ENCODE results near the gene DCAF5.
A peak's percentile ranks its signal among the peaks of the same experiment; 100 is the strongest.
"Not testable (repeated sequence)": the region's sequence is repeated elsewhere in the genome, so short reads cannot be mapped to it uniquely, and the experiment has no call there.

Gene DCAF5, protein sequence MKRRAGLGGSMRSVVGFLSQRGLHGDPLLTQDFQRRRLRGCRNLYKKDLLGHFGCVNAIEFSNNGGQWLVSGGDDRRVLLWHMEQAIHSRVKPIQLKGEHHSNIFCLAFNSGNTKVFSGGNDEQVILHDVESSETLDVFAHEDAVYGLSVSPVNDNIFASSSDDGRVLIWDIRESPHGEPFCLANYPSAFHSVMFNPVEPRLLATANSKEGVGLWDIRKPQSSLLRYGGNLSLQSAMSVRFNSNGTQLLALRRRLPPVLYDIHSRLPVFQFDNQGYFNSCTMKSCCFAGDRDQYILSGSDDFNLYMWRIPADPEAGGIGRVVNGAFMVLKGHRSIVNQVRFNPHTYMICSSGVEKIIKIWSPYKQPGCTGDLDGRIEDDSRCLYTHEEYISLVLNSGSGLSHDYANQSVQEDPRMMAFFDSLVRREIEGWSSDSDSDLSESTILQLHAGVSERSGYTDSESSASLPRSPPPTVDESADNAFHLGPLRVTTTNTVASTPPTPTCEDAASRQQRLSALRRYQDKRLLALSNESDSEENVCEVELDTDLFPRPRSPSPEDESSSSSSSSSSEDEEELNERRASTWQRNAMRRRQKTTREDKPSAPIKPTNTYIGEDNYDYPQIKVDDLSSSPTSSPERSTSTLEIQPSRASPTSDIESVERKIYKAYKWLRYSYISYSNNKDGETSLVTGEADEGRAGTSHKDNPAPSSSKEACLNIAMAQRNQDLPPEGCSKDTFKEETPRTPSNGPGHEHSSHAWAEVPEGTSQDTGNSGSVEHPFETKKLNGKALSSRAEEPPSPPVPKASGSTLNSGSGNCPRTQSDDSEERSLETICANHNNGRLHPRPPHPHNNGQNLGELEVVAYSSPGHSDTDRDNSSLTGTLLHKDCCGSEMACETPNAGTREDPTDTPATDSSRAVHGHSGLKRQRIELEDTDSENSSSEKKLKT
- 49.7 to 90.3 (median 79.3) reads per million in 3 experiments for total RNA-seq

DNA sequence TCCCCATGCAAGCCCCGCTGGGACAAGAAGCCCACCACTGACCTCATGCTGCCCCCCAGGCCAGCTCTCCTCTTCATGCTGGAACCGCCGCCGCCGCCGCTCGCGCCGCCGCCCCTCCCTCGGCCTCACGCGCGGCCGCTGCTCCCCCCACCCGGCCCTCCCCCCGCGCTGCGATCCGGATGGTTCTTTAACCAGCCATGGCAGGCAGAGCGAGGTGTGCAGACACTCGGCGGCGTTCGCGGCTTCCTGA lies at the start of gene DCAF5:
TSS of gene DCAF5 (minus strand) at position 218 of the 250 bp plus-strand sequence. CDS start at position 77, 141 bp downstream.
- DNase-seq: no peak

DNA sequence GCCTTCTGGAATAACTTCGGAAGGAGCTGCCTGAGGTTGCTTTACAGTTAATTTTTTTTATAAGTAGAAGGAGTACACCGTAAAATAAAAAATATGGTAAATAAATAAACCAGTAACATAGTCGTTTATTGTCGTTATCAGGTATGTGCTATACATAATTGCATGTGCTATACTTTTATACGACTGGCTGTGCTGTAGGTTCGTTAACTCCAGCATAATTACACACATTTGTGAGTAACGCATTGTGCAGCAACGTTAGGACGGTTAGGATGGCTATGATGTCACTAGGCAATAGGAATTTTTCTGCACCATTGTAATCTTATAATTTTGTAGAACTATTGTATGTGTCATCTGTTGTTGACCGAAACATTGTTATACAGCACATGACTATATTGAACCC lies 46.9 kb upstream of the DCAF5 start:
- DNase-seq: no peak

DNA sequence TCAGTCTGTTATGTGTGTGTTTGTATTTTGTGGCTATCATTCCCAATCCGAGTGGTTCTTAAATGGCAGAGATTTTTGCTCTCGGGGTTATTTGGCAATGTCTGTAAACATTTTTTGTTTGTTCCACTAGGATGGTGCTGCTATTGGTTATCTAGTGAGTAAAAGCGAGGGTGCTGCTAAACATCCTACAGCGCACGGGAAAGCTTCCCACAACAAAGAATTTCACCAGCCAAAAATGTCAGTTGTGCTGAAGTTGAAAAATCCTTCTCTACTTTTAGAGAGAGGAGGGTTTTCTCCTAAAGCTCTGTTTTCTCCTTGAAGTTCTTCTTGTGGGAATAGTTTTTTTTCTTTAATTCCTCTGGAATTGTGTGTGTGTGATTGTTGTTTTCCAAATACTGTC lies 40.8 kb upstream of the DCAF5 start:
- no peak for DNase-seq

DNA sequence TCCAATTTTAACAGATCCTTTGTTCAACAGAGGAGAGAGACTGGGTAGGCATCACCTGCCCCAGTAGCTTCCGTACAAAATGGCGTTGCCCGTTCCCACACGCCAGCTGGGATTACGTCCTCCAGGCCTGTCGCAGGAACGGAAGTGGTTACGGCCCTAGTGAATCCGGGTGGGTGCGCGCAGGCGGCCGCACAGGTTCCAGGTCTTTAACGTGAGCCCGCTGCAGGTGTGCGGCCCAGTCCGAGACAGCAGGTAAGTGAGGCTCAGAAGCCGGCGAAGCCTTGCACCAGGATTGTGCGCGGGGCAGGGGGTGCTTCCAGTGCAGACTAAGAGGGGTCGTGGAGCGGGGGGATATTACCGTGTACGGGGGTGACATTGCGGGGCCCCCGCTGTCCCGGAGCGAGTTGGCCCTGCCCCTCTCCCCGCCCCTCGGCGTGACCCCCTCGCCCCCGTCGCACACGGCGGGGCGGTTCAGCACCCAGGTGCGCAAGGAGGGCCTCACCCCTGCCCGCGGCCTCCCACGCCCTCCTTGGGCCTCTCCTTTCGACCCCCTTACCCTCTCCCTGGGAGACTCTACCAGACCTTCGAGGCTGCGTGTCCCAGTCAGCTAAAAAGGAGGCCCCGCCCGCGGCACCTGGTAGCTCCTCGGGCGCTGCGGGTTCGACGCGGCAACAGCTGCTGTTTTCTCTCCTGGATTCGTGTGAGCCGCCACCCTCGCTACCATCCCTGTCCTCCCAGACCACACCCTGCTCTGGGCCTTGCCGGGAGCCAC lies 38.6 kb upstream of the DCAF5 start, which contains the start of gene EXD2:
TSS of gene EXD2 (plus strand) at position 159 of the 772 bp plus-strand sequence. CDS start 17,973 bp downstream, outside the sequence.
- peak; percentile 56 for DNase-seq

DNA sequence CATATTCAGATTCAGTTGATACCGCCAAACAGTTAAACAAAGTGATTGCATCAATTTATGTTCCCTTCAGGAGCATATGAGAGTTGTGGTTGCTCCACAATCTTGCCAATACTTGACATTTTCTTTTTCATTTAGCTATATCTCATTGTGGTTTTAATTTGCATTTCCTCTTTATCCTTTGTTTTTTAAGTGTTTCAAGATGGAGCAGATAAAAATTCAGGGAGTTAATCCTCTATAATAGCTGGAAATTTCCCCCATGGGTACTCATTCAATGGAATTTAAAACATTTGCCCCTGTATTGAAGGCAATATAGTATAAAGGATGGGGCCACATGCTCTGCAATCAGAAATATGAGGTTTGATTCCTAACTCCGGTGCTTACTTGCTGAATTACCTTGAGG lies 37.3 kb upstream of the DCAF5 start:
- no peak for DNase-seq

DNA sequence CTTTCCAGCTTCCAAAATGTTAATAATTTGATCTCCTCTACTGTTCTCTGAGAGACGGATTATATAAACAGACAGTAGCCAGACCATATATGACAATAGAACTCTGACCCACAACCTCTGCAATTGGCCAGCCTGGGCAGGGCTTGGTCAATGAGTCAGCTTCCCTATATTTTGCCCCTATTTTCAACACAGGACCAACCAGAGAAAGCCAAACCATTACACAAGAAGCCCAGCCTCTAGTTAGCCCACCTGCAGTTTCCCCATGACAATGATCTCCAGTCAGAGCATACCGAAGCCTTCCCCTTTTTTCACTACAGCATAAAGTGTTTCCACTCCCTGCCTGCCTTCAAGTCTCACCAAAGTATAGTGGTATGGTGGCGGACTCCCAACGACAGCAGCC lies 30.8 kb upstream of the DCAF5 start:
- no peak for DNase-seq

DNA sequence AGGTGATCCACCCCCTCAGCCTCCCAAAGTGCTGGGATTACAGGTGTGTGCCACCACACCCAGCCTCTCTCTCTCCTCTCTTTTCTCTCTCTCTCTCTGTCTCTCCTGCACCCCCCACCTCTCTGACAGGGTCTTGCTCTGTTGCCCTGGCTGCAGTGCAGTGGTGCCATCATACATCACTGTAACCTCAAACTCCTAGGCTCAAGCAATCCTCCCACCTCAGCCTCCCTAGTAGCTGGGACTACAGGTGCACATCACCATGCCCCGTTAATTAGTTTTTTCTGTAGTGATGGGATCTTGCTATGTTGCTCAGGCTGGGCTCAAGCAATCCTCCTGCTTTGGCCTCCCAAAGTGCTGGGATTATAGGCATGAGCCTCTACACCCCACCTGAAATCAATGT lies 29.7 kb upstream of the DCAF5 start:
- DNase-seq: not testable (repeated sequence)

DNA sequence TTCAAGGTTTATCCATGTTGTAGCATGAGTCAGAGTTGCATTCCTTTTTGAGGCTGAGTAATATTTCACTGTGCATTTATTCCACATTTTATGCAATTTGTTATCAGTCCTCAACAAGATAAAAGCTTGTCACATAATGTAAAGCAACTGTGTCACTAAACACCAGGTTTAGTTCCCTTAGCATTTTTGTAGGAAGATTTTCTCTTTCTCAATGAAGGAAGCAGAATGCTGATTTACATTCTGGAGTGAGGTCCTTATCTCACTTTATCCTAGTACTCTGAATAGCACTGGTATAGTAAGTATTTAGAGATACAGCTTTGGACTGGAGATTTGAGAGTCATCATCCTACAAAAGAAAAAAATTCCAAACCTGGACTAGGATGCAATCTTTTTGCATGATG lies 28.6 kb upstream of the DCAF5 start:
- no peak for DNase-seq

DNA sequence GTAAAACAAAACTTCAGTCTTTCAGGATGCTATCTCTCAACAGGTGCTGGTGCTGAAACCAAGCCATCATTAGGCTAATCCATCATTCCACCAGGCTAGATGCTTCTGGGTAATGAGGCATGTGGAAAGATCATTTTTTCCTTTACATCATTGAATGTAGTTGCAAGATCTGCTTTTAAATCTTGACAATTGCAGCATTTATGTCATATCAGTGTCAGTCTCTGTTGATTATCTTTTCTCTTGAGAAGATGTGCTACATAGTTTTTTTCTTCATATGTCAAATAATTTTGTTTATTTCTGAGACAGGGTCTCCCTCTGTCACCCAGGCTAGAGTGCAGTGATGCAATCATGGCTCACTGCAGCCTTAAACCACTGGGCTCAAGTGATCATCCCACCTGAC lies 22.2 kb upstream of the DCAF5 start:
- no peak for DNase-seq

DNA sequence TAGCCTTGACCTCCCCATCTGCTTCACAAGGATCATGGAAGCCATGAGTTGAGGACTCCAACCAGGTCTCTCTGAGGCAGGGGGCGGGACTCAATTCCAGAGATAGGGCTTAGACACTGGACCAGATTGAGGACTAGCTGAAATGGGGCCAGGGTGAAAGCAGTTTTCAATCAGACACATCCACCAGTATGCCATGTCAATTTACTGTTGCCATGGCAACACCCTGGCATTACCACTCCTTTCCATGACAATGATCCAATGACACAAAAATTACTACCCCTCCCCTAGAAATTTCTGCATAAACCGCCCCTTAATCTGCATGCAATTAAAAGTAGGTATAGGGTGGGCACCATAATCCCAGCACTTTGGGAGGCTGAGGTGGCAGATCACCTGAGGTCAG lies 18.6 kb upstream of the DCAF5 start:
- no peak for DNase-seq

DNA sequence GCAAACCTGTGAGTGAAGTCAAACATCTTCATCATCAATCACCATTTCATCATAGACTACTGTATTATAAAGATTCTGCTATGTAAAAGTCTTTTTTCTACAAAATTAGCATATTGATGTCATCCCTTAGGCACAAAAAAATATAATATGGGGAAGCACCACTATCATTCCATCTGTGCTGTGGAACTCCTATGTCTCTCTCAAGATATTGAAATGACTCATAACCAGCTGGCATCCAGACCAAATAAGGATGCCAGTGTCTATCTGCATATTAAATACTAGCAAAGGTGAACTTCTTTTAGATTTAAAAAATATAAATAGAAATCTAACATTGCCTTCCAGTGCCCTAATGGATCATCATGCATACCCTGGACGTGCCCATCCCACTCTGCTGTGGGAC lies 17.9 kb upstream of the DCAF5 start:
- DNase-seq: no peak

DNA sequence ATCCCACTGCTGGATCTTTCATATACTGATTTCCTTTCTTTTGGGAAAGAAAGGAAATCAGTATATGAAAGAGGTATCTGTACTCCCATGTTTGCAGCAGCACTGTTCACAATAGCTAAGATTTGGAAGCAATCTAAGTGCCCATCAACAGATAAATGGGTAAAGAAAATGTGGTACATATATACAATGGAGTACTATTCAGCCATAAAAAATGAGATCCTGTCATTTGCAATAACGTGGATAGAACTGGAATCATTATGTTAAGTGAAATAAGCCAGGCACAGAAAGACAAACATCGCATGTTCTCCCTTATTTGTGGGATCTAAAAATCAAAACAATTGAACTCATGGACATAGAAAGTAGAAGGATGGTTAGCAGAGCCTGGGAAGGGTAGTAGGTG lies 12.9 kb upstream of the DCAF5 start:
- not testable (repeated sequence) for DNase-seq

DNA sequence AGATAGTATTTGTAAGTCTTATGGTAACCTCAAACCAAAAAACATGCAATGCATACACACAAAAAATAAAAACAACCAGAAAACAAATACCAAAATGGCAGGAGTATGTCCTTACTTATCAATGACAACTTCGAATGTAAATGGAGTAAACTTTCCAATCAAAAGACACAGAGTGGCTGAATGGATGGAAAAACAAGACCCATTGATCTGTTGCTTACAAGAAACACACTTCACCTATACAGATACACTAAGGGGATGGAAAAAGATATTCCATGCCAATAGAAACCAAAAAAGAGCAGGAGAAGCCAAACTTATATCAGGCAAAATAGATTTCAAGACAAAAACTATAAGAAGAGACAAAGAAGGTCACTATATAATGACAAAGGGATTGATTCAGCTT lies 8.7 kb upstream of the DCAF5 start:
- DNase-seq: no peak

DNA sequence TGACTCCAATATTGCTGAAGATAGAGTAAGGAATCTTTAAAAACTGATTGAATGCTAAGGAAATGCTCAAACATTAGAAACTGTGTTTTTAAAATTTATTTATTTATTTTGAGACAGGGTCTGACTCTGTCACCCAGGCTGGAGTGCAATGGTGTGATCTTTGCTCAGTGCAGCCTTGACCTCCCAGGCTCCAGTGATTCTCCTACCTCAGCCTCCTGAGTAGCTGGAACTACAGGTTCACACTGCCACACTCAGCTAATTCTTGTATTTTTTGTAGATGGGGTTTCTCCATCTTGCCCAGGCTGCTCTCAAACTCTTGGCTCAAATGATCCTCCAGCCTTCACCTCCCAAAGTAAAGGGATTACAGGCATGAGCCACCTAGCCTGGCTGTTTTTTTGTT lies 3.3 kb upstream of the DCAF5 start:
- DNase-seq: no peak

DNA sequence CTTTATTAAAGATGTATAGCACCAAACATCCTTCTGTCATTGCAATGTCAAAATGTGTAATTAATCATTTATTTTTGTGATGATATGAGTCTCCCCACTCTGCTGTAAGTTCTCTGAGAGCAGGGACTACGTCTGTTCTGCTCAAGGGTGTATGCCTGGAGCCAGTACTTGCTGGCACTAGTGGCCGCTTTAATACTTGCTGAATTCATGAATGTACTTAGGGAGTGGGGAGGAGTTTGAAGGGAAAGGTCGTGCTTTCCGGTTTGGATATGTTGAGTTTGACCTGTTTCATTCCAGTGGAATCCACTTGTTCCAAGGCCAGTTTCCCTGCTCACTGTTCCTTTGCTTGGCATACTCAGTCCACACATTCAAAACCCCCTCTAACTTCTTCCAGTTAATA lies 1.9 kb upstream of the DCAF5 start:
- no peak for DNase-seq

DNA sequence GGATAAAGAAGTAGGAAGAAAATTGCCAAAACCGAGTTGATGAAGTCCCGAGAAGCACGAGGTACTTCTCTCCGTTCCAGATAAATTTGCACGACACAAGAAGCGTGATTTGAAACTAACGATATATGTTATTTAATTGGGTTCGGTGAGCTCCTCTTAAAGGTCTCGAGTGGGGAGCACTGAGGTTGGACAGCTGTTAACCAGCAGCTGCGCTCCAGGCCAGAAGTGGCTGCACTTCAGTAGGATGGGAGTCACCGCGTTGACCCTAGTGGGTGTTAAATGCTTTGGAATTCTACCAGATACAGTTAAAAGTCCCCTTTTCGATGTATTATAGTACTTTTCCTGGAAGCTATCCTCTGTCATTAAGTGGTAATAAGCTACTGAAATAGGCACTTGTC lies 953 bp upstream of the DCAF5 start:
- no peak for DNase-seq

DNA sequence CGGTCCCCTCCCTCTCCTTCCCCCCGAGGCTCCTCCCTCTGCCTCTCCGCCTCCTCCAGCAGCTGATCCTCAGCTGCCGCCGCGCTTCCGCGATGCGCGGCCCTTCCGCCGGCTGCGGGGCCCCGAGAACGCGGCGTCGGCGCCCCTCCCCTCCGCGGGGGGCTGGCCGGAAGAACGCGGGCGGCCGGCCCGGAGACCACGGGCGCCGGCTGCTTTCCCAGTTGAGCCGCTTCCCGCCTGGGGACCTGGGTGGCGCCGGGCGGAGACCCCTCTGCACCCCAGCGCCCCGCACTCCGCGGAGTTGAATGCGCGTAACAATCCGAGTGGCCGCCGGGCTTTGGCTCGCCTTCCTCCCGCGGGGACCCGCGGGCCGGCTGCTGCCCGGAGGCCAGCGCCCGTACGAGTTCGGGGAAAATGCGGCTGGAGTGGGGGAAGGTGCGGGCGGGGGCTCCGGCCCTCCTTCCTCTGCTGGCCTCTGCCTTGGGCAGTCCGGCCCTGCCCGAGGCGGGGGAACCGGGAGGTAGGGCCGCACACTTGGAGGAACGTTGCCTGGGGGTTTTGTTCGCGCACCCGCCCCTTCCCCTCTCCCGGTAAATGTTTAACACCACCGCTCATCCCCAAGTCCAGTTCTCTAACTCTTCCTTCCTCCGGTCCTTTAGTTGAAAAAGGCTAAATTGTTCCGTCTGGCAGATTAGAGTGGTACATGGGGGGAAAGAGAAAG lies 393 bp upstream of the DCAF5 start:
- DNase-seq: peak; percentile 93

DNA sequence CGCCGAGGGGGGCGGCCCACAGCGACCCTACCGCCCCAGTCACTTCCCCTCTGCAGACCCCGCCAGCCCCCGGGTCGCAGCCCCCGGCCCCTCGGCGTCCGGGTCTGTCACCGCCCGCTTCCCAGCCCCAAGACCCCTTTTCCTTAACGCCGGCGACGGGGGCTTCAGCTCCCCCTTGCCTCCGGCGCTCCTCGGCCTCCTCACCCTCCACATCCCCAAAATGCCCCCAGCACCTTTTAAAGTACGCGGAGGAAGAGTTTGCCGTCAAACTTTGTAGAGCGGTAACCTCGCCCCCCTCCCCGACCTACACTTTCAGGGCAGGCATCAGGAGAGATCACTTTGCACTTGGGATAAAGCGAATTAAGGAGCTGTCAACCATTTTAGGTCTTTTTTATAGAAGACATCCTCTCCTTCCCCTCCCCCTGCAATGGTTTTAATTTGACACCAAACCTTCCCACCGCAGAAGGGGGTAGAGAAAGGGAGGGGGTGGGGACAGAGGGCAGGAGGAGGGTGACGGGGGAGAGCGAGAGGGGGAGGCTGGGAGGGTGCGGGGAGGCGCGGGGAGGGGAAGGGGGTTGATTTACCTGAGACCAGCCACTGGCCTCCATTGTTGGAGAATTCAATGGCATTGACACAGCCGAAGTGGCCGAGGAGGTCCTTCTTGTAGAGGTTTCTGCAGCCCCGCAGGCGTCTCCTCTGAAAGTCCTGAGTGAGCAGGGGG lies 578 bp downstream of the DCAF5 start:
- peak; percentile 57 for DNase-seq

DNA sequence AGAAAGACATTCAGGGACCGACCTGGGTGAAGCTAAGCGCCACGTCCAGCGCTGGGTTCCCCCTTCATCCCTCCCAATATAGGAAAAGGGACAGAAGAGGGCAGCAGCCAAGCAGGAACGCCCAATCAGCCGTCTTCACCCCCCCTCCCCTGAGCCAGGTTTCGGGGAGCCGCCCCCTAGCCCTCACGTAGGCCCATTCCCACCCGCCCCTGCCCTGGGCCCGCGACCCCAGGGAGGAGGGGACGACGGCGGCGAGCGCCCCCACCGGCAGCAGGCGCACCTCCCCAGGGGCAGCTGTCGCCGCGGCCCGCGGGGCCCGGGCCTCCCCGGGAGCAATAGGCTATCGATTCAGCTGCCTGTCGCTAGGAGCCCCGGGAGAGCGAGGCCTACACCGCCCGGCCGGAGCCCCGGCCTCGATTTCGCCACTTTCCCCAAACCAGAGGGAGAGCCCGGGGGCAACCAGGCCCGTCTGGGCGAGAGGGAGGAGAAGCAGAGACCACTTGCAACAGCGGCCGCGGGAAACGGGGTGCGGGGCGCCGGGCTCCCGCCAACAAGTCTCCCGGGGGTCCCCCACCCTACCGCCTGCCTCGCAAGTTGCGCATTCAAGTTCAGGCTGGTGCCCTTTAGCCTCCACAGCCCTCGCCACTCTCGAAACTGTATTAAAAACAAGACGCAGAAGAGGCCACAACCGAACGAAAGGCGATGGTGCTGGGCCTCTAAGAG lies 1.3 kb downstream of the DCAF5 start:
- peak; percentile 78 for DNase-seq

DNA sequence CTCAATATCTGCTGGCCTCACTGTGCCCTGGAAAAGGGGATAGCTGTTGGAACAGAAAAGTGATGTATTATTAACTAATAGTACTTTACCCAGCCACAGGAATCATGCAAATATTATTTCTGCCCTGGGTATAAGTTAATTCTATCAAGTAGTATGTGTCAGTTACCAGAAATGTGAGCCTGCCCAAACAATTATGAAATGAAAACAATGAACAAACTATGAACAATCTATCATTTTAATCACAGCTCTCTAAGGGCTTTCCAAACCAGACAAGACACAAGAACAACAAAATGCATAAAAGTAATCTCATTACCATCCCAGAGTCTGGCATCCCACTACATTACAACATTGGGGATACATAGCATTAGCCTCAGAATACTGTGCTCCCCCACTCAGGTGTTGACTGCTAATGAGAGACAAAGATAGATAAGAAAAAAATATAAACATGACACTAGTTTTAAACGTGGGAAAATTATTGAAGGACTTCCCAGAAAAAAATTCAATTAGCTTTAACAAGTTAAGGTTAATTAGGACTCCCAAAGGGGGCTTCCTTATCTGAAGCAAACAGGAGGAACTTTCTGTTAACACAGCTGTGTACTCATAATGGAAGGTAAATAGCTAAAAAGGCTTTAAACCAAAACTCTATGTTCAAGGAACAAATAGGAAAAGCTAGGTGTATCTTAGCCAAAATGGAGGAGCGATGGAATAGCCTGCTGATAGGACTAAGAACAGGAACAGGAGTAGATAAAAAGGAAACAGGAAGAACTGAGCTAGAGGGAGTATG lies 3.3 kb downstream of the DCAF5 start:
- no peak for DNase-seq
